ENCODE data around the gene TSKU.

GRCh38 chr11:76801736-76802135 lies 18.6 kb downstream of the TSKU start:
- TF ChIP-seq CTCF (IDR thresholded peaks at IDR 0.05; ENCODE audit: borderline replicate concordance, extremely low read depth, low read length, poor library complexity, severe bottlenecking) (no peak), EZH2 (IDR thresholded peaks at IDR 0.05; ENCODE audit: borderline replicate concordance, low read depth, low read length, severe bottlenecking) (no peak)
